Fibroblast of skin of scalp (primary cell): ENCODE results near the gene ZBTB25.
A peak's percentile ranks its signal among the peaks of the same experiment; 100 is the strongest.

Experiments
- DNase-seq: peaks from one replicate; pipeline ENCODE4 v3.0.0-alpha.2; 2013

The ZBTB25 gene

DNA sequence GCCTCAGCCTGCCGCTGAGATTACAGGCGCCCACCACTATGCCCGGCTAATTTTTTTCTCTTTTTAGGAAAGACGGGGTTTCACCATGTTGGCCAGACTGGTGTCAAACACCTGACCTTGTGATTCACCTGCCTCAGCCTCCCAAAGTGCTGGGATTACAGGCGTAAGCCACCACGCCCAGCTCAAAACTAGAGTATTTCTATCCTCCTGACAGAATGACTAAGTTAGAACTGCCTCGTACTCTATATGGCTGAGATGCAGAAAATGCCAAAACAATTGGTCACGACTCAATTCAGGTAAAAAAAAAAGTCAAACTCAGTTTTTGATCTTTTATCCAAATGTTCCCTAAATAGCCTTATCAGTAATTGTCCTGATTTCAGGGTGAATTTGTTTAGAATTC lies 27.2 kb downstream of the ZBTB25 start:
- DNase-seq, result no peak

DNA sequence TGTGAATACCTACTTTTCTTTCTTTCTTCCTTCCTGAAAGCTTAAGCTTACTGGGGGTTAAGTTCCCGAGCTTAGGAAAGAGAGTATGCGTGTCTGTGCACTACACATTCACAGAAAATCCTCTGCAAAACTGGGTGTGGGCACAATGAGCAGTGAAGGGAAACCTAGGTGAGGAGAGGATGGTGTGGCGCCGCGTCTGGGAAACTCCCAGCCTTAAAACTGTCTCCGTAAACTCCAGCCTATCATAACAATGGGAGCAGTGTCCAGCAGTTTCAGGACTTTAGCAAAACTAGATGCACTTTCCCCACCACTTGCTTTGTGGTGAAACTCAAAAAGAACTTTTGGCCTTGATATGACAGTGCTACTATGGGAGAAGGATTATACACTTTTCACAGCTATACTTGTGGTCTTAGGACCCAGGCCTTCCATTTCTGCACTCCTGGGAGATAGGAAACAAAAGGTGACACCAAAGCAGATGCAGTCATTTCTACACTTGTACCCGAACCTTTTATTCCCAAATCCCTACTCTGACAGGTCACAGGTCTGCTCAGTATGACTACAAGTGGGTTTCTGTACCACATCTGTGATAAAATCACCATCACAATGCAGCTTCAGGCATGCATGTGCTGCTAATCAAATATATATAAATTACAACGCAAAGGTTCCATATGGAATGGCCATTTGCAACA lies 27.9 kb downstream of the ZBTB25 start:
- no peak for DNase-seq

DNA sequence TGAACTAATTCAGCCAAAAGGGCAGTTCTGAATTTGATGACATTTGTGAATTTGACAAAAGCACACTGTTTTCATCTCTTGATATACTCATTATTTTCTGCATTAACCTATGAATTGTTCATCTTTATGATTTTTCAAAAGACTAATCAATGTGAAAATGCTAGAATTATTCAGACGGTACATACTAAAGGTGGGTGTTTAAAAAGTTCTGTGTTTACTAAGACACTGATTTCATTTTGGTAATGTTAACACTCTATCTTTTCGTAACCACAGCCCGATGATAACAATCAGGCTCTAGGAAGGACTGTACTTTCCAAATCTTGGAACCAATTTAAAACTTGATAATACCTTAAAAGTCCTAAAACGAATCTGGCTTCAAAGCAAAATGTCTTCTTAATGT lies 28.9 kb downstream of the ZBTB25 start:
- DNase-seq, result no peak

DNA sequence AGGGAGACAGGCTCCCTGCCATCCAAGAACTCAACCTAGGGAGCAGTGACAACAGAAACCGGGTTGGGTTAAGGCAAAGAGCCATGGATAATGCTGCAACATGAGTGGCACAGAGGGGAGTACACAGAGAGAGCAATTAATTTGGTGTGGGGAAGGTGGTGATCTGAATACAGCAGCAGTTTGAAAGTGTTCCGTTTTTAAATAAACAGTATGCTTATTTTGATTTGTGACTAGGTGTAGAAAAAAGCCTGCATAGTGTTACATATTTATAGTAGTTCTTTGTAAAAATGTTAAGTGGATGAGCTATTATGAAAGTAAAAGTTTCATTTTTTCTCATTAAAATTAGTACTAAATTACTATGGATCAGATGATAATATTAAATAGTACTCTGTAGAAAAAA lies 29.6 kb downstream of the ZBTB25 start:
- no peak for DNase-seq

DNA sequence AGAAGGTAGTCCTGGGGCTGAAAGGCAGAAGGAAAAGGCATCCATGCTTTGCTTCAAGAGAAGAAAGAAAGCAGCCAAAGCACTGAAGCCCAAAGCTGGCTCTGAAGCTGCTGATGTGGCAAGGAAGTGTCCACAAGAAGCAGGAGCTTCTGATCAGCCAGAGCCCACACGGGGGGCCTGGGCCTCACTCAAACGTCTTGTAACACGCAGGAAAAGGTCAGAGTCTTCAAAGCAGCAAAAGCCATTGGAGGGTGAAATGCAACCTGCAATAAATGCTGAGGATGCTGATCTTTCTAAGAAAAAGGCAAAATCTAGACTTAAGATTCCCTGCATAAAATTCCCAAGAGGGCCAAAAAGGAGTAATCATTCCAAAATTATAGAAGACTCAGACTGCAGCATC lies 35.2 kb downstream of the ZBTB25 start:
- DNase-seq, result no peak

DNA sequence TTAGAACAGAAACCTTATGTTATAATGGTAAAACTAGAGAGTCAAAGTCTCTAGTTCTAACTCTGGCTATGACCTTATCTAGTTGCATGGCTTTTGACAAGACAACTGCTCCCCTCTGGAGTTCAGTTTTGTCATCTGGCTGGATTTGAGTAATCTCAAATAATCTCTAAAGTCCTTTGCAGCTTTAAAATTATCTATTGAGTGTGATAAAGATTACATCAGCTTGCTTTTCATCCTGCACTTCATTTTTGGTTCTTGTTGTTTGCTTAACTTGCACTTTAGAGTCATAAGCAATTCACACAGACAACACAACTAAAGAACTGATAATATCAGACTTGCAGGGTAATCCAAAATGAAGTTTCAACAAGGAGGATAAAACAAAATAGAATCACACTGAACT lies 36.1 kb downstream of the ZBTB25 start:
- no peak for DNase-seq

DNA sequence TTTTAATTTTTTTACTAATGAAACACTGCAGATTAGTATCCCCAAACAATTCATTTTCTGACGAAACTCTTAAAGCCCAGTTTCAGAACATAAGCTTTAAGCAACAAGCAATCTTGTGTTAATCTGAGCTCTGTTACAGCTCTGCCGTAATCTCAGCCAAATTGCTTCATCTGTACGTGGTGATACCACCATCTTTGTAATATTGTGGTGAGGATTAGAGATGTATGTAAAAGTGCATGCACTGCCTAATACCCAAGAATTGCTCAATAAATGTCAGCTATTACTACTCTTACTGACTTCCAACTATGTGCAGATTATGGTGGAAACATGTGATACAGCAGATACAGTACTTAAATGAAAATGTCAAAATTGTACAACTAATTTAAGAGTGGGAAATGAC lies 36.5 kb downstream of the ZBTB25 start:
- no peak for DNase-seq

DNA sequence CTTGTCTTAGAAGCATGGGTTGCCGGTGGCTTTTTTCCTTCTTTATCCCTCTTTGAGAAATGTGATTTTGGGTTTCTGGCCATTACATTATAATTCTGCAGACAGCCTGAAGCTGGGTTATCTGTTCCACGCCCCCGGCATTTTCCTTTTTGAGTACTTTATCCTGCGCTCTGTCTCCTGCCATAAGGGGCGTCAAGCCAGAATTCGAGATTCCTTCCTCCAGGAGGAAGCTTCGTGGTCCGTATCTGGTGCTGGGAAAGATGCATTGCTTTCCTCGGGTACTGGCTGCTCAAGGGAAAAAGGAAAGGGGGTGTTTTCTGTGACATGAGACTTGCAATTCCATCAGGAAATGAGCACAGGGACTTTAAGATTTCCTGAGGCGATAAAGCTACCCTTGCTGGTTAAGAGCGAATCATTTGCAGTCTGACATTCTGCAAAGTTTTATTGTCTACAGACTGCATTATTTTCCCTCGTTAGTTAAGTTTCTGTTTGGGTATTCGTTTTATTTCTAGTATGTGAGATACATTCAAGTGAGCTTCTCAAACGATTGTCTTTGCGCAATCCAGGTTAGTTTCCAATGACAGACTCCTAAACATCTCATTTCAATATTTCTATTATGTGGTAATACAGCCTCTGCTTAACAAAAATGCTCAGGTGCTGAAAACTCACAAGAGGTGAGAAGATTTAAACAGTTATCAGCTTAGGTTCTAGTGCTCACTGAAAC lies 37.6 kb downstream of the ZBTB25 start:
- DNase-seq, result peak; percentile 66

DNA sequence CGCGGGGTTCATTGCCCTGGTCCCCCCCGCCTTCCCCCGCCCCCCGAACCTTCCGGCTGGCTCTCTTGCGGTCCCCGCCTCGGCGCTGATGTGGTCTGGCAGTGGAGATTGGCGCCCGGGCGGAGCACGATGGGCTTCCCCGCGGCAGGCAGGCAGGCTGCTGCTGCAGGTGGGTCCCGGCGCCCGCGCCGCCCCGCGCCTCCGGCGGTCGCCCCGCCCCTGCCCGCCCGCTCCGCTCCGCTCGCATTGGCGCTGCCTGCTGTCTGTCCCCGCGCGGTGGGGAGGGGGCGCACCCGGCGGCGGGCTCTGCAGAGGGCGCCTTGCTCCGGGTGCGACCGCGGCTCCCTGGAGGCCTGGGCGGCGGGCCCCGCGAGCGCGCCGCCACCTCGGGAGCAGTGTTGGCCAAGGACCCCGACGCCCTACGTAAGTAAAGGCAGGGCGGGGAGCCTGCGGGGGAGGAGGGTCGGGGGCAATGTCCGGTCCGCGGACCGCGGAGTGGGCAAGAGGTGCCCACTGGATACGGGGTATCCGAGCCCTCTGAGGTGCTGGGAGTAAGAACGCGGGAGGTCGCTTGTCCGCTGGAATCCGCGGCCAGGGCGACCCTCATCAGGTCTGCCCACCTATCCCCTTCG lies 38.3 kb downstream of the ZBTB25 start, which contains the start of gene AKAP5:
Gene AKAP5 (plus strand): TSS at position 309 of the 632 bp plus-strand sequence. CDS start 2,896 bp downstream, outside the sequence.
- DNase-seq, result peak; percentile 51

DNA sequence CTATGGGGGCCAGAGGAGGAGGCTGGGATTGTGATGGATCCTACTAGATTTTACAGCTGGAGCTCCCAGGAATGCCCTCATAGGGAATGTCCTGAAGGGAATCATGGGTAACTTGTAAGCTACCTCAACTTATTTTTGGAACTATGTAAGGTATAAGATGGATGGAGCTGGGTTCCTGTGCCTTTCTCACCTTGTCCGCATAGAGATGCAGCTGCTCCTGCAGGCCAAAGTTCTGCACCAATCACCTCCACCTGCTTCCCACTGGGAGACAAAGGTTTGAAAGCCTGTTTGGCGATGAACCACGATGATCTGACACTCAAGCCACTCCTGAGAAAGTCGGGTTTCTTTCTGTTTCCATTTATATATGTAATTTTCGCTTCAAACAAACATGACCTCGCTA lies 39.0 kb downstream of the ZBTB25 start:
- no peak for DNase-seq

DNA sequence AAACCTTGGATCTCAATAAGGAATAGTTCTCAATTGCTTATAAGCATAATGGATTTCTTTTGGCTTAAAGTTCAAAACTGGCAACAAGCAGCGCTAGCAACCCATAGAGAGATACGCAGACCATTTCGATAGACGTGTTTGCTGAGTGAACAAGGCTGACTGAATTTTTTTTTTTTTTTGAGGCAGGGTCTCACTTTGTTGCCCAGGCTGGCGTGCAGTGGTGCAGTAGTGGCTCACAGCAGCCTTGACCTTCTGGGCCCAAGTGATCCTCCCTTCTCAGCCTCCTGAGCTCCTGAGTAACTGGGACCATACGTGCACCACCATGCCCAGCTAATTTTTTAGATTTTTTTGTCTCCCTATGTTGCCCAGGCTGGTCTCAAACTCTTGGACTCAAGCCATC lies 39.8 kb downstream of the ZBTB25 start:
- no peak for DNase-seq

DNA sequence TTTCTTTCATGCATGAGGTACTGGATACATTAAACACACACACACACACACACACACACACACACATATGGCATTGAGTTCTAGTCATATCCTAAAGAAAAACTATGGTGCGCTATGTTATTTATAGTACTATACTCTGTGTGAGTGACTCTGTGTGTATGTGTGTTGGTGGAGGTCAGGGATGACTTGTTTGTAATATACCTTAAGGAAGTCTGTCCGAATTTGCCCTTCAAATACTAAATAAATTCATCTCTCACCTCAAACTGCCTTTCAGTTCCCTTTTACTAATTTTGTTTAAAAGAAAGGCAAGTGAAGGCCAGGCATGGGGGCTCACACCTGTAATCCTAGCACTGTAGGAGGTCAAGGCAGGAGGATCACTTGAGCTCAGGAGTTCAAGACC lies 40.4 kb downstream of the ZBTB25 start:
- no peak for DNase-seq

DNA sequence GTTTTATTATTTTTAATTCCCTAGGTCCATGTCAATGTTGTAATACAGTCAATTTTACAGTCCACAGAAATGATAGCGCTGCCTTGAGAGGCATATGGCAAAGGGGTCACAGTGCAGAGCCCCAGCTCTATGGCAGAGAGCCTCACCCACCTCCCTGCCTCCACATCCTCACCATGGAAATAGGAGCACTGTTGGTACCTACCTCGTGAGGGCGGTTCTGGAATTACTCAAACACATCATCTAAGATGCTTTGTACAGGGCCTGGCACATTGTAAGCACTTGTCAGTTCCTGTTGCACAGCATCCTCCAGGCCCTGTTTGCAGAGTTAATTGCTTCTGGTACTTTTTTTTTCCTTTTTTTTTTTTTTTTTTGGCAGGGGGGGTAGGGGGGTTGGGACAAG lies 42.4 kb downstream of the ZBTB25 start:
- no peak for DNase-seq

DNA sequence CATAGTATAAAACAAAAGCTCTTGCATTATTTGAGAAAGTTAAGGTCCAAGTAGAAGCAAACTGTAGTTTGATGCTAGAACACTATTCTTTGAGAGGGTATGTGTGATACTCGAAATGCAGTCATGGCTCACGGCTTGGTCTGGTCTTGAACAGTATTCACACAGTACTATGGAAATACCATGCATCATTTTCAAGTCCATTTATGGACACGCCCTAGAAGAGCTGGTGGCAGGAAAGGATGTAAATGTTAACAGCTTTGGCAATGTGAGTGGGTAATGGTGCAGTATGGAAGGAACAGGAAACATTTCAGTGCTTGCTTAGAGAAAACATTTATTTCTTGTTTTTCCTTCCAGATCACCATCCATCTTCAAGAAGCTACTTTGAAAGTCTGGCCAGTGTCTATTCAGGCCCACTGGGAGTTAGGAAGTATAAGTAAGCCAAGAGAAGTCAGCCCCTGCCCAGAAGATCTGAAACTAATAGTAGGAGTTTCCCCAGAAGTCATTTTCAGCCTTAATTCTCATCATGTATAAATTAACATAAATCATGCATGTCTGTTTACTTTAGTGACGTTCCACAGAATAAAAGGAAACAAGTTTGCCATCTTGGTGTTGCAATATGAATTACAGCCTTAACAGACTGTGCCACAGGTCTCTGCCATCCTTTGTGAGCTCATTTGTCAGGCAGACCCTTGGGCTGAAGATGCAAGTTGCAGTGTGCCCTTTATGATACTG lies 44.1 kb downstream of the ZBTB25 start:
- no peak for DNase-seq

DNA sequence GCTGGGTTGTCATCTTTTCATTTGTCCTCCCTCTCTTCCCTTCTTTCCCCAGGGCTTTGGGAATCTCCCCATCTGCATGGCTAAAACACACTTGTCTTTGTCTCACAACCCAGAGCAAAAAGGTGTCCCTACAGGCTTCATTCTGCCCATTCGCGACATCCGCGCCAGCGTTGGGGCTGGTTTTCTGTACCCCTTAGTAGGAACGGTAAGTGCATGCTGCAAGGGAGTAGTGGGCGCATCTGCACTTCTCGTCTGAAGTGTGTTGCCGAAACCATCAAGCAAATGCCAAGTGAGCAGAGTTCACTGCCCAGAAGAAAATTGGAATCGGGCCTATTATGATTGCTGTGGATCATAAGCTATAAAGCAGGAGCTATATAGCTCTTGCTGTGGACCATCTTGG lies 49.0 kb downstream of the ZBTB25 start:
- DNase-seq, result no peak

DNA sequence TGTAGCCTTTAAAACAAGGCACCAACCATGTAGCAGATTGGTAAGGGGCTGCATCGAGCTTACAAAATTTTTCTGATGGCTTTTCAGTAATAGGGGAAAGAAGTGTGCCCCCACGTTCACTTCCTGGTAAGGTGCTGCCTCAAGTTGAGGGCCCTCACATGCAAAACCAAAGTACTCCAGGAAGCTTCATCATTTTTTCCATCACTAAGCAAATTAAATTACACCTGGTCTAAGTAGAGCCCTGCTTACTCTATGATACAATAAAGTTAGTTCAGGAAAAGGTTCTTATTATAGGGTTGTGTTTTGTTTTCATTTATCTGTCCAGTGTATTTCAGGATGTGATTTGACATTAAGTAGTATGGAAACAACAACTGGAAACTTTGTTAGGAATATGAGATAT lies 53.4 kb downstream of the ZBTB25 start:
- DNase-seq, result no peak

DNA sequence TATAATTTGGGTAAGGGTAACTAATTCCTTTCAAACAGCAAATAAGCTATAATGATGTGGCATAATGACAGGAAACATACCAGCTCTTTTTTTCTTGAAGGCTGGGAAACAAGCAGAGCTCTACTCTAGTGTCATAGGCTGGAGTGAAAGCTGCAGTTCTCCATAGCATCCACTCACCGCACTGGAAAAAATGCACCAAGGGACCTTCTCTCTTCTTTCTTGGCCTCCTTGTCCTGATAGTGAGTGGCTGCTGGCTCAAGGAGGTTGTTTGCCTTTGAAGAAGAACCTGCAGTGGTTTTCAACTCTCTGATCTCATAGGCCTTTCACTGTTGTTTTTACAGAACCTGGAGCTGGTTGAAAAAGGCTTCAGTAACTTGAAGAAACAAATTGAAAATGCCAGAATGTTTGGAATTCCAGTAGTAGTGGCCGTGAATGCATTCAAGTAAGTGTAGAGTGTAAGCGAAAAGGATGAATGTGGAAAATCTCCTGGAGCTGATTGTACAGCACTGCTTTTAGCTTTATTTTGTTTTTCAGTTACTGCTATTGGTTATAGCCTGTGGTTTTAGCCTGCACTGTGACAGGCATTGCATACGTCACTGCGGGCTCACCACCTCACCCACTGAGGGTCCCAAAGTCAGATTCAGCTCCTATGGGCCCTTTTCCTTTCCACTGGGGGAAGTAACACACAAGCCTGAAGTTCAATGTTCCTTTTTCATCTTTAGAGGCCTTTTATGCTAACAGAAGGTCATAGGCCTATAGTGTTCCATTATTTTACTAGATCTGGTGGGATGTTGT lies 55.6 kb downstream of the ZBTB25 start:
- DNase-seq, result peak; percentile 29

DNA sequence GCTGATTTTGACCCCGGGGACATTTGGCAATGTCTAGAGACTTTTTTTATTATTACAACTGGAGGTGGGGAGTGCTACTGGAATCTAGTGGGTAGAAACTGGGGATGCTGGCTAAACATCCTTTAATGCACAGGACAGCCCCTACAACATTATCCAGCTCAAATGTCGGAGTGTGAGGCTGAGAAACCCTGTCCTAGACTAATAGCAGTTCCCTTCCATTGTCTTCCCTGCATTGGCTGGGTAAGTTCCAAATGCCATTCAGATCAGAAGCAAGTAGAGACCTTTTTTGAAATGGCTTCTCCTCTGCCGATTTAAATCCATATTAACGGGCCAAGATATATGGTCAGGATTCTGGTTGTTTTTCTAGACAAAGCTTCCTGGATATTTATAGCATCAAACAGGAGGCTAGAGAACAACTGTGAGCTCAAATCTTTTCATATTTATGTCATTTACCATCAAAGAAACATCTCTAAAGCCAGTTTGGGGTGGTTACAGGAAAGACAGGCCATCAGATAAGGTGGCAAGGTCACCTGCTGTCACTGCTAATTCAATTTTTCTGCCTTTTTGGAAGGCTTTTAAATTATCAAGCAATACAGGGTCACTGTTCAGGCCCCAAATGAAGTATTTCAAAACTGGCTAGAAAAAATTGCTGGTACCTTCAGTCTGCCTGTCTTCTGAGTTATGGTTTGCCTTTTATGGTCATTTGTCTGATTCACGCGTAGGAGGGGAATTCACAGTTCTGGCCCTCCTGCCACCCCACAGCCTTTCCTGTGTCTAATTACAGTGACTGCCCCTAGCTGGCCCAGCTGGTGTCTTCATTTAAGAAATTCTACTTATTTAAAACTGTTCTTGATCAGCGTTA lies 58.4 kb downstream of the ZBTB25 start:
- peak; percentile 91 for DNase-seq

DNA sequence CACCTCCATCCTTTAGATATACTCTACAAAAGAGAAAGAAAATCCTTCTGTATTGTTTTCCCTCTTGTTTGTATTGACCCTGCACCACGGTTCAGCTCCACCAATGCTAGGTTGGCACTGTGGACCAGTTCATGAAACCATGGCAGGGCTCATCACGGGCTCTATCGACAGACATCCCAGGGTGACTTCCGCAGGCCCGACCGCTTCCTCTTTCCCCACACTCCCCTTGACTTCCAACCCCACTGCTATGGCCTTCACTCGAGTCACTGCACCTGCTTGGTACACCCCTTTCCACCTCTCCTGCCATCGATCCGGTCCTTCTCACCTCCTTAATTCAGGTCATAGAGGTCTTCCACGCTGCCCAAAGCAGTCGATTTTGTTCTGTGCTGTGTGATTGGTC lies 59.5 kb downstream of the ZBTB25 start:
- no peak for DNase-seq

DNA sequence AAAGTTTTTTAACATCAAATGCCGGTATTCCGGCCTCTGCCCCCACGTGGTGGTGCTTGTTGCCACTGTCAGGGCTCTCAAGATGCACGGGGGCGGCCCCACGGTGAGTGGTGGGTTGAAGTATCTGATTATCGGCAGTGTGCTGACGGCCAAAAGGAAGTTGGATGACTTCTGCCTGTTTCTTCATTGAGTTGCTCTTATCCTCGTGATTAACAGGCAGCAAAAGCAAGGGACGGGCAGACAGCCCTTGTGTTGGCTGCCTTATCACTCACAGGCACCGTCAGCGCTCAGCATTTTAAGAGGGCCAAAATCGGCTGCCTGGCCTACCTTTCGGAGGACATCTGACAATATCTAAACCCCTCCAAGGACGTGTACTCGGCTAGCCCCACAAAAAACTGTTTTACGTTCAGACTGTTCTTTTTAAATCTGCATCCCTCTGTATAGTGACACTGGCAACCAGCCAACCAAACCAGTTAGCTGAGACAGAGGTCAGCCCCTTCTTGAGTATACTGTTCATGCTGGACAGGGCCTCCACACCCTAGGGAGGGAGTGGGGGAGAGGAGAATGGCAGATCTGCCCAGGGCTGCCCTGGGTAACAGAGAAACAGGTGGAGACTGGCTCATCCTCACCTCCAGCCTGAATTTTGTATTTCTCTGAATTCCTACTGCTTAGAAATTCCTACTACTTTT lies 61.2 kb downstream of the ZBTB25 start:
- no peak for DNase-seq

DNA sequence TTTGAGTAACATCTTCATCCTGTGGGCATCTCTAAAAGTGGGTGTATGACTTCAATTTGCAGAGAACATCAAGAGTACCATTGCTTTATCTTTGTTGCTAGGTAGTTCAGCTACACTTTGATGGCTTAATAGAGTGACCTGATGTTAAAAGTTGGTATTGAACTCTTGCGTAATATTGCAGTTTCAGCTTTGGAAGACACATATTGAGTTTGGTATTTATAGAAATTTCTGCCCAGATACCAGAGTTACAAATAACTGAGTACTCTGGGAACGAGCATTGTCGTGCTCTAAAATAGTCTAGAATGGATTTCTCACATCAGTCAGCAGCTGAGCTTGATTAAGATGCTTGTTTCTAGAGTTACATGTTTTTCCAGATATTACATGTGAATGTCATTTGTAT lies 63.1 kb downstream of the ZBTB25 start:
- DNase-seq, result peak; percentile 61
